NCI-H526 (cell line): Measurements from ENCODE around the gene ZNRD2.
A peak's percentile ranks its signal among the peaks of the same experiment; 100 is the strongest.

Experiments used
- DNase-seq, 2 experiments: peaks; one replicate each; lab custom pipeline; 2025; lab: John Stamatoyannopoulos, UW

ZNRD2 gene

DNA sequence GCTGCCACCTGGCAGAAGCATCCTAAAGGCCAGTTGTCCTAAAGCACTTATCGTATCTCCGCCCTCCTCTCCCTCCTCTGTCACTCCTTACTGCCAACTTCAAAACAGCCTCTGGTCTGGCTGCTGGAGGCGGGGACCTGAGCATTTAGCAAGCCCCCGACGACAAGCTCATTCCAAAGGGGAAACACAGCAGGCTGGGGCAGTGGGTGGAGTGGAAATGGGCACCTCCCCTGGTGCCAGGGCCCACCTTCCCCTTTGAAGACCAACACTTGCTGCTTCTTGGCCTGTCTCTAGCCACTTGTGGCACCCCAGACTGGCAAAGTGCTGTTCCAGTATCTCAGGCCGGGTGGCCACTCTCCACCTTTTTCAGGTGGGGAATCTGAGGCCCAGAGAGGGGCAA lies 40.1 kb downstream of the ZNRD2 start:
- no peak for DNase-seq

GRCh38 chr11:65611028-65611757 lies 40.9 kb downstream of the ZNRD2 start:
- DNase-seq: no peak

GRCh38 chr11:65611758-65612603 lies 41.7 kb downstream of the ZNRD2 start:
- DNase-seq: no peak

- no peak for DNase-seq
These were observed 42.4 kb downstream of the ZNRD2 start for GRCh38 chr11:65612691-65613090.

GRCh38 chr11:65613091-65613928 lies 43.0 kb downstream of the ZNRD2 start:
- DNase-seq: peak in 1 of 2 experiments; percentile 53

- DNase-seq: peak; percentile 100
These were observed 45.1 kb downstream of the ZNRD2 start, which contains the start of gene PCNX3 for GRCh38 chr11:65615229-65615949. PCNX3 (plus strand) TSS chr11:65615776; CDS start chr11:65616312, 536 bp downstream.

DNA sequence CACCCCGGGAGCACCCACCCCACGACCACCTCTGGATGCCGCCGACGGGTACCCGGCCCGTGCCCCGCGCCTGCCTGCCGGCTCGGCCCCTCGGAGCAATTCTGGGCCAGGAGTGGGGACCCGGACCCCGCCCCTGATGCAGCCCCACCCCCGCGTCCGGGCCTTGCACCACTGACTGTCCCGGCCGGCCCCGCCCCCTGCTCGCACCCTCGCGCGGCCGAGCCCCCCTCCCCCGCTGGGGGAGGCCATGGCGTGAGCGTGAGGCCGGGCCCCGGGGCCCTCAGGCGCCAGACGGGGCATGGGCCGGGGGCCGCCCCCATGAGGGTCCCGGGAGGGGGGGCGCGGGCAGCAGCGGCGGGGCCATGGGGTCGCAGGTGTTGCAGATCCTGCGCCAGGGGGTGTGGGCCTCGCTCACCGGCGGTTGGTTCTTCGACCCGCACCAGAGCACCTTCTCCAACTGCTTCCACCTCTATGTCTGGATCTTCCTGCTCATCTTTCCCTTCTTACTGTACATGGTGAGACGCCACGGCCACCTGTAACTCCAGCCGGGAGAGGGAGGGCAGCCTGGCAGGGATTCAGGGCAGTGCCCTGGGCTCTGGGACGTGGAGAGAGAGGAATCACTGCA lies 45.8 kb downstream of the ZNRD2 start:
- DNase-seq: peak in 1 of 2 experiments; percentile 78

GRCh38 chr11:65616575-65617001 lies 46.3 kb downstream of the ZNRD2 start:
- no peak for DNase-seq

DNA sequence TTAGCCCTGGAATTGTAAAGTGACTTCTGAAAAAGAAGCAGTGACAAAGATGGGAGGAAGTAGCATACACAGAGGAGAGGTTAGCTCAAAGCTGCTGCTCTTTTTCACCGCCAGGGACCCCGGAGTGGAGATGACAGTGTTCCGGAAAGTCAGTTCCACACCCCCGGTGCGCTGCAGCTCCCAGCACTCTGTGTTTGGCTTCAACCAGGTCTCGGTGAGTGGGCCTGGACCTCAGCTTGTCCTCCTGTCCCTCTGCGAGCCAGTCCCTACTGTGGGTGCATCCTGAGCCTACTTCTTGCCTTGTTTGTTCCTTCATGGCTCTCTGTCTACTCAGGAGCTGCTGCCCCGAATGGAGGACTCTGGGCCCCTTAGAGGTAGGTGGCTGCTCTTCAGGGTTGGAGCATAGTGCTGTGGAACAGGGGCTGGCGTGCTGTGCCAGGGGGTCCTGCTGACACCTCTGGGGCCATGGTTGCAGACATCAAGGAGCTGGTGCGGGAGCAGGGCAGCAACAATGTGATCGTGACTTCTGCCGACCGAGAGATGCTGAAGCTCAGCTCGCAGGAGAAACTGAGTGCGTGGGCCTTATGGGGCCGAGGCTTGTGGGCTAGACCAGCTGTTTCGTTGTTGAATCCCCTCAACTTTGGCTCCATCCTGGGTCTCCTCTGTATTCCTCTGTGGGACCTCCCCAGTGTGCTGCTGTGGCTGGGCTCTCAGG lies 47.0 kb downstream of the ZNRD2 start:
- no peak for DNase-seq

DNA sequence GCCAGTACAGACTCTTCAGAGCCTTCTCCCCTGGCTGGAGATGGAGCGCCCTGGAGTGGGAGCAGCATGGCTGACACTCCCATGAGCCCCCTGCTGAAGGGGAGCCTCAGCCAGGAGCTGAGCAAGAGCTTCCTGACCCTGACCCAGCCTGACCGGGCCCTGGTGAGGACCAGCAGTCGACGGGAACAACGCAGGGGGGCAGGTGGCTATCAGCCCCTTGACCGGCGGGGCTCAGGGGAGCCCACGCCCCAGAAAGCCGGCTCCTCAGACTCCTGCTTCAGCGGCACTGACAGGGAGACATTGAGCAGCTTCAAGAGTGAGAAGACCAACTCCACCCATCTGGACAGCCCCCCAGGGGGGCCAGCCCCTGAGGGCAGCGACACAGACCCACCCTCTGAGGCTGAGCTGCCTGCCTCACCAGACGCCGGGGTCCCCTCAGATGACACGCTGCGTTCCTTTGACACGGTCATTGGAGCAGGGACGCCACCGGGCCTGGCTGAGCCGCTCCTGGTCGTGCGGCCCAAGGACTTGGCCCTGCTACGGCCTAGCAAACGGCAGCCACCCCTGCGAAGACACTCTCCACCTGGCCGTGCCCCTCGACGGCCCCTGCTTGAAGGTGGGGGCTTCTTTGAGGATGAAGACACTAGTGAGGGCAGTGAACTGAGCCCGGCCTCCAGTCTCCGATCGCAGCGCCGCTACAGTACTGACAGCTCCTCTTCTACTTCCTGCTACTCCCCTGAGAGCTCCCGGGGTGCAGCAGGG lies 47.9 kb downstream of the ZNRD2 start:
- no peak for DNase-seq

DNA sequence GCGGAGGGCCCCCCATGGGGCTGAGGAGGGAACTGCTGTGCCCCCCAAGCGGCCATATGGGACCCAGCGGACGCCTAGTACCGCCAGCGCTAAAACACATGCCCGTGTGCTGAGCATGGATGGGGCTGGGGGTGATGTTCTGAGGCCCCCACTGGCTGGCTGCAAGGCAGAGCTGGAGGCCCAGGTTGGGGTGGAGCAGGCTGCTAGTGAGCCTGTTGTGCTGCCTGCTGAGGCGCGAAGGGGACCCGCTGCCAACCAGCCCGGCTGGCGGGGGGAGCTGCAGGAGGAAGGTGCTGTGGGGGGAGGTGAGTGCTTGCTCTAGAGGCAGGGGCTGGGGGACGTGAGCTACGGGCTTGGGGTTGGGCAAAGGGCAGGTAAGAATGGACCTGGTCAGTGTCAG lies 48.5 kb downstream of the ZNRD2 start:
- DNase-seq: no peak

DNA sequence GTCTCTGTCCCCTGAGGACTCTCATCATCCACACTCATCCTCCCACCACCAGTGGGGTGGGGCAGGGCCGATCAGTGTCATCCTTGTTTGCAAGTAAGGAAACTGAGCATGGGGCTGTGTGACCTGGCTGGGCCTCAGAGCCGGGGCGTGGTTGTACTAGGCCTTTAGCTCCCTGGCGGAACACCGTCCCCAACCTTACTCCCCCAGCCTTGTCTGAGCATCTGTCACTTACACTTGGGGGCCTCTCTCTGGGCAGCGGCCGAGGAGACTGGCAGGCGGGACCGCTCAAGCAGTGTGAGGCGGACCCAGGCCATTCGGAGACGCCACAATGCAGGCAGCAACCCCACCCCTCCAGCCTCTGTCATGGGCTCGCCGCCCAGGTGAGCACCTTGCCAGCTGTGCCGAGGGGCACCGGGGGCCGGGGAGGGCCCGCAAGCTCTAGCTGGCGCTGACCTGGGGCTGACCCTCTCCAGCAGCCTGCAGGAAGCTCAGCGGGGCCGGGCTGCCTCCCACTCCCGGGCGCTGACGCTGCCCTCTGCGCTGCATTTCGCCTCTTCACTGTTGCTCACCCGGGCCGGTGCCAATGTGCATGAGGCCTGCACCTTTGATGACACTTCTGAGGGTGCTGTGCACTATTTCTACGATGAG lies 49.1 kb downstream of the ZNRD2 start:
- no peak for DNase-seq

GRCh38 chr11:65620666-65621065 lies 50.4 kb downstream of the ZNRD2 start:
- no peak for DNase-seq

DNA sequence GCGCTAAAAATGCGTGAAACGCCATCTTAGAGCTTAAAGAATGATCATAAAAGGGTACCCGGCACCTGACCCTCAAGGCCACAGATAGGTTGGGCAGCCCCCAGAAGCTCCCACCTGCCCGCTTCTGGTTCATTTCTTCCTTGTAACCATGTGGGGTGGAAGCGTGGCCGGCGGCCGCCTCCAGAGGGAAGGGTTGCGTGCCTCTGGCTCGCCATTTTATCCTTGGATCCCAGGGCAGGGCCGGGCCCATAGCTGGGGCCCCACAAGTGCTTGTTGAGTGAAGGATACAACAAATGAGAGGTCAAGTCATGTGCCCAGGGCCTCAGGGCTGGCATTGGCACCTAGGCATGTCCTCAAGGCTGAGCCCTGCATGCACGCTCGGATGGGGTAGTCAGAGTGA lies 51.2 kb downstream of the ZNRD2 start:
- DNase-seq: no peak
